Tibial nerve (tissue), 3 donors: ENCODE results near the gene PHOSPHO1.

Source experiments
- EP300 ChIP-seq, 2 donors: sonication (generic); formaldehyde crosslinking; IDR thresholded peaks; one replicate each; pipeline ENCODE4 v1.6.1; 2017; ENCODE audit warnings: antibody characterized with exemption in 2 of 2, mild to moderate bottlenecking in 1 of 2
- POLR2A ChIP-seq, 2 donors: fragments of 450-650 bp; IDR thresholded peaks; one replicate each; pipeline ENCODE4 v1.6.1; 2017; ENCODE audit warnings: antibody characterized with exemption in 2 of 2, mild to moderate bottlenecking in 2 of 2, moderate library complexity in 2 of 2

DNA sequence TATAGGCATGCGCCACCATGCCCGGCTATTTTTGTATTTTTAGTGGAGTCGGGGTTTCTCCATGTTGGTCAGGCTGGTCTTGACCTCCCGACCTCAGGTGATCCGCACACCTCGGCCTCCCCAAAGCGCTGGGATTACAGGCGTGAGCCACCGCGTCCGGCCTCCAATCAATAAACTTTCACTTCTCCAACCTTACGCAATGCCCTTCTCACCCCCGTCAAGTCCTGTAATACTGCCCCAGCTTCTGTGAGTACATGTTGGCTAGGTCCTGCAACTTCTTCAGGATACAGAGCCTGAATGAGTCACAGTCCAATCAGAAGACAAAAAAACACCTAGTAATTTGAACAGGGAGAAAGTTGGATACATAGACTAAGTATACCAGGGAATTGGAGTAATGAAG lies 47.1 kb upstream of the PHOSPHO1 start:
- TF ChIP-seq EP300 (IDR thresholded peaks at IDR 0.05) (no peak), POLR2A (IDR thresholded peaks at IDR 0.05) (no peak)
